ENCODE measurements around the gene GPR137B.

DNA sequence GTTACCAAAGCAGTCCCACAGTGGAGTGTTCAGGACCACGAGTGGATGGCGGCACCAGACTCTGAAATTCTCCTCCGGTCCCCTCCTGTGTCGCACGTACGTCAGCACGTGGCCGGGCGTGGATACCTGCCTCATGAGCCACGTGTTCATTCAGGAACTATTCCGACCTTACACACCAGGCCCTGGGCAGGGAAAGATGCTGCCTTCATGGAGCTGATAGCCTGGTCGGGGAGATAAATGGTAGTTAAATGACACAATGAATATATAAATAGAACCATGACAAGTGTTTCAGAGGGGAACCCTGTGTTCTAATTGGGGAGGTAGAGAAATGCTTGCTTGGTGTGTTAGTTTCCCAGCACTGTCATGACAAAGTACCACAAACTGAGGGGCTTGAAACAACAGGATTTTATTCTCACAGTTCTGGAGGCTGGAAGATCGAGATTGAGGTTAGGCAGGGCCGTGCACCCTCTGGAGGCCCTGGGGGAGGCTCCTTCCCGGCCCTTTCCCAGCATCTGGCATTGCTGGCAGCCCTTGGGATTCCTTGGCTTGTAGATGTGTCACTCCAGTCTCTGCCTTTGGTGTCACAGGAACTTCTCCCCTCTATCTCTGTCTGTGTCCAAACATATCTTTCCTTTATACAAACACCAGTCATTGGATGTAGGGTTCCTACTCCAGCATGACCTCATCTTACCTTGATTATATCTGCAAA, 28.9 kb upstream of the GPR137B start:
- TF ChIP-seq CTCF (IDR thresholded peaks at IDR 0.05; ENCODE audit: insufficient read depth, low read length, poor library complexity, severe bottlenecking) (no peak), EZH2phosphoT487 (conservative IDR thresholded peaks at IDR 0.05; ENCODE audit: low read length) (no peak)

Data from SU-DHL-6 (cell line).